Measurements from ENCODE around the gene SLC23A2.
"Not testable (repeated sequence)": the region's sequence is repeated elsewhere in the genome, so short reads cannot be mapped to it uniquely, and the experiment has no call there.

The SLC23A2 gene
- 28.9 reads per million, percentile 55 among the genes with 10 or more reads in this experiment for total RNA-seq

GRCh38 chr20:5001174-5002076 lies at the start of gene SLC23A2:
Gene SLC23A2 (minus strand): TSS chr20:5001510. CDS start chr20:4932562, 68,948 bp downstream.
- peak; percentile 49 for DNase-seq

DNA sequence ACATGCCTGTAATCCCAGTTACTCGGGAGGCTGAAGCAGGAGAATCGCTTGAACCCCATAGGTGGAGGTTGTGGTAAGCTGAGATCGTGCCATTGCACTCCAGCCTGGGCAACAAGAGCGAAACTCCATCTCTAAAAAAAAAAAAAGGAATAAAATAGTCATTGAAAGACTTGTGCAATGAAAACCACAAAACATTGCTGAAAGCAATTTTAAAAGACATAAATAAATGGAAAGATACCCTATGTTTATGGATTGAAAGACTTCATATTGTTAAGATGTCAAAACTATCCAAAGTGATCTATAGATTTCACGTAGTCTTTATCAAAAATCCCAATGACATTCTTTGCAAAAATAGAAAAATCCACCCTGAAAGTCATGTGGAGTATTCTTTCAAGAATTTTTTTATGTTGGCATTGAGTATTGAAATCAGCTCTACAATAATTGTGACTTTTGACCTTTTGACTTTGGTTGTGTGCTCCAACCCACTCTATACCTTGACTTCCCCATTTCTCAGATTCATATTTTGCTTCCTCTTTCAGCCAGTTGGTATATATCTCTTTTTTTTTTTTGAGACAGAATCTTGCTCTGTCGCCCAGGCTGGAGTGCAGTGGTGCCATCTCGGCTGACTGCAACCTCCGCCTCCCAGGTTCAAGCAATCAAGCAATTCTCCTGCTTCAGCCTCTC lies 45.5 kb upstream of the SLC23A2 start:
- no peak for DNase-seq

- DNase-seq = no peak
These were observed 44.6 kb upstream of the SLC23A2 start for GRCh38 chr20:5045906-5046305.

- DNase-seq = no peak
These were observed 42.8 kb upstream of the SLC23A2 start for GRCh38 chr20:5044075-5044620.

- no peak for DNase-seq
These were observed 40.1 kb upstream of the SLC23A2 start for GRCh38 chr20:5041433-5041832.

GRCh38 chr20:5040345-5040744 lies 39.0 kb upstream of the SLC23A2 start:
- no peak for DNase-seq

- no peak for DNase-seq
These were observed 38.6 kb upstream of the SLC23A2 start for GRCh38 chr20:5039889-5040288.

DNA sequence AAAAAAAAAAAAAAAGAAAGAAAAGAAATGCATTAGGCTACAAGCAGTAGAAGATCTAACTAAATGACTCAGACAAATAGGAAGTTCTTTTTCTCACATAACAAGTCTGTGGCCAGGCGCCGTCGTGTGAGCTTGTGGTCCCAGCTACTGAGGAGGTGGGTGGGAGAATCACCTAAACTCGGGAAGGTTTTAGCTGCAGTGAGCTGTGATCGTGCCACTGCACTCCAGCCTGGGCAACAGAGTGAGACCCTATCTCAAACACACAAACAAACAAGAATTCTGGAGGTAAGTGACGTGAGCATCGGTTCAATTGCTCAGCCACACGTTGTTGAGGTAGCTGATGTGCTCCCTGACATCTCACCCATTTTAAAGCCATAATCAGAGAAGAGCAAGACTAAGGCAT lies 37.9 kb upstream of the SLC23A2 start:
- DNase-seq = no peak

DNA sequence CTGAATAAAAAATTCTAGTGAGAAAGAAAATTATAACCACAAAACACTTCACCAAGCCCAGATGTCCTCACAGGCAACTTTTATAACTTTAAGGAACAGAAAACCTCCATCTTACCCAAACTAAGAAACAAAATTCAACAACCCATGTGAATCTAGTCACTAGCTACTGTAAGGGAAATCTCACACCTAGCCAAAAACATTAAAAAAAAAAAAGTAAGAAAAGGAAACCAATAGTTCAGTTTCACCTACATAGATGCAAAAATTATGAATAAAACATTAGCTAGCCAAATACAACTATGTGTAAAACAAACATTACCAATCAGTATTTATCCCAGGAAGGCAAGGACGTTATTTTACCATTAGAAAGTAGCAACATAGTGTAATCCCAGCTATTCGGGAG lies 35.5 kb upstream of the SLC23A2 start:
- DNase-seq = no peak

DNA sequence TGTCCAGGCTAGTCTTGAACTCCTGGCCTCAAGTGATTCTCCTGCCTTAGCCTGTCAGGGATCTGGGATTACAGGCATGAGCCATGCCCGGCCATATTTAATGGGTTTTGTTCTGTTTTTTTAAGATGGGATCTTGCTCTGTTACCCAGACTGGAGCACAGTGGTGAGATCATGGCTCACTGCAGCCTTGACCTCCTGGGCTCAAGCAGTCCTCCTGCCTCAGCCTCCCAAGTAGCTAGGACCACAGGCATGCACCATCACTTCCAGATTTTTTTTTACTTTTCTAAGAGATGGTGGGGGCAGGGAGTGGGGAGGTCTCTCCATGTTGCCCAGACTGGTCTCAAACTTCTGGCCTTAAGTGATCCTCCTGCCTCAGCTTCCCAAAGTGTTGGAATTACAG lies 34.2 kb upstream of the SLC23A2 start:
- not testable (repeated sequence) for DNase-seq

- no peak for DNase-seq
These were observed 32.3 kb upstream of the SLC23A2 start for GRCh38 chr20:5033566-5033965.

DNA sequence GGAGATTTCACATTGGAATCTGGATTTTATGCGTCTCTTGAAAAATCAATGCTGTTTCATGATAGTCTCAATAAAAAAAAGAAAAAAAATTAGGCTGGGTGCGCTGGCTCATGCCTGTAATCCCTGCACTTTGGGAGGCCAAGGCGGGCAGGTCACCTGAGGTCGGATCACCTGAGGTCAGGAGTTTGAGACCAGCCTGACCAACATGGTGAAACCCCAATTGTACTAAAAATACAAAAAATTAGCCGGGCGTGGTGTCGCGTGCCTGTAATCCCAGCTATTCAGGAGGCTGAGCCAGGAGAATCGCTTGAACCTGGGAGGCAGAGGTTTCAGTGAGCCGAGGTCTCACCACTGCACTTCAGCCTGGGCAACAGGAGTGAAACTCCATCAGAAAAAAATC lies 30.4 kb upstream of the SLC23A2 start:
- not testable (repeated sequence) for DNase-seq

- no peak for DNase-seq
These were observed 29.9 kb upstream of the SLC23A2 start for GRCh38 chr20:5031206-5031557.

DNA sequence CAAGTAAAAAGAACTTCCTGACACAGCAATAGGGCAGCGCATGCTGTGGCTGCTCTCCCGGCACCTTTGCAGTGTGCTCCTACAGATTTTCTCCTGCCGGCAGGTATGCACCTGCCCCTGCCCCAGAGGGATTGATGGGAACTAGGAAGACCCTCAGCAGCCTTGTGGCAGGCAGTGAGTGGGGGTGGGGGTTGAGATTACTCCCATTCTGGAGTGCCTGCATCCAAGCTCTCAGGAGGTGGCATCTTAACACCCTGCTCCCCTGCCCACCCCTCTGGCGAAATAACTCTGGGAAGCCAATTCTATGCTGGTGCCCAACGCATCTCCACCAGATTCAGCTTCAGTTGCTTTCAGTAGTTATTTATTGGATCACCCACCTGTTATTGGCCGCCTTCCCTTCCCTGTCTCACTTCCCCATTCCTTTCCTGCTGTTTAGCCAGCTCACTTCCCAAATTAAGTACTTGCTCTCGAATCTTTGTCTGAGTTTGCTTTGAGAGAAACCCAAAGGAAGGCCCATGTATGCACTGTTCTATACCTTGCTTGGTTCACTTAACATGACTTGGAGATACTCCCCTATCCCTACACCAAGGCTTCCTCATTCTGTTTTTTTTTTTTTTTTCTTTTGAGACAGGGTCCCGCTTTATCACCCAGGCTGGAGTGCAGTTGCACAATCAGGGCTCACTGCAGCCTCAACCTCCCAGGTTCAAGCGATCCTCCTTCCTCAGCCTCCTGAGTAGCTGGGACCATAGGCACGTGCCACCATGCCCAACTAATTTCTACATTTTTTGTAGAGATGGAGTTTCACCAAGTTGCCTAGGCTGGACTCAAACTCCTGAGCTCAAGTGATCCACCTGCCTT lies 29.3 kb upstream of the SLC23A2 start:
- DNase-seq = no peak

DNA sequence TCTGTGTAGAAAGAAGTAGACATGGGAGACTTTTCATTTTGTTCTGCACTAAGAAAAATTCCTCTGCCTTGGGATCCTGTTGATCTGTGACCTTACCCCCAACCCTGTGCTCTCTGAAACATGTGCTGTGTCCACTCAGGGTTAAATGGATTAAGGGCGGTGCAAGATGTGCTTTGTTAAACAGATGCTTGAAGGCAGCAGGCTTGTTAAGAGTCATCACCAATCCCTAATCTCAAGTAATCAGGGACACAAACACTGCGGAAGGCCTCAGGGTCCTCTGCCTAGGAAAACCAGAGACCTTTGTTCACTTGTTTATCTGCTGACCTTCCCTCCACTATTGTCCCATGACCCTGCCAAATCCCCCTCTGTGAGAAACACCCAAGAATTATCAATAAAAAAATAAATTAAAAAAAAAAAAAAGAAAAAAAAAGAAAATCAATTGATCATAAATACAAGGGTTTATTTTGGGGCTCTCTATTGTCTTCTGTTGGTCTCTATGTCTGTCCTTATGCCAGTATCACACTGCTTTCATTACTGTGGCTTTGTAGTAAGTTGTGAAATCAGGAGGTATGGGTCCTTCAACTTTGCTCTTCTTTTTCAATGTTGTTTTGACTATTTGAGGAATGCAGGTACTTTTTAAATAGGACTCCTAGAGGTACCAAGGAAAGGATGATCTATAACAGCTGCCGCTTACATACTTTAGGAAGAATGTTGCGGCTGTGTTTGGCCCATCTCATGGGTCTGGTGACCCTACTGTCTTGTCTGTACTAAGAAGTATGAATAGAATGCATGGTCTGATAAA lies 27.1 kb upstream of the SLC23A2 start:
- DNase-seq = not testable (repeated sequence)

- no peak for DNase-seq
These were observed 23.7 kb upstream of the SLC23A2 start for GRCh38 chr20:5024982-5025381.

- DNase-seq = no peak
These were observed 22.8 kb upstream of the SLC23A2 start for GRCh38 chr20:5024103-5024502.

- DNase-seq = not testable (repeated sequence)
These were observed 21.9 kb upstream of the SLC23A2 start for GRCh38 chr20:5023171-5023570.

DNA sequence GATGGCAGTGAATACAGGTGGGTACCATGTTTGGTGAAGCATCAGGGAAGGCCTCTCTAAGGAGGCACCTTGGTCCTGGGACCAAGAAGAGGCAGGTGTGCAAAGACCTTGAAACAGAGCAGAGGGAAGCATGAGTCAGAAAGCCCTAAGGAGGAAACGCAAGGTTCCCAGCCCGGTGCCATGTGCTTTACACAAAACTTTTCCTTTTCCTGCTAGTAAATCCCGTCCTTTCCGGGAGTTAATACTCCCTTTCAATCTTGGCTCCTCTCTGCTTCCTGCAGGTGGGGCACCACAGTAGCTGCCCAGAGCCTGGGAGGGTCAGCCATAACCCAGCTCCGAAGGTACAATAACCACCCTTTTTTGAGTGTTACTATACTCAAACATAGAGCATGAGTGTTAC lies 19.4 kb upstream of the SLC23A2 start:
- no peak for DNase-seq

GRCh38 chr20:5013682-5014447 lies 12.6 kb upstream of the SLC23A2 start:
- DNase-seq = no peak

DNA sequence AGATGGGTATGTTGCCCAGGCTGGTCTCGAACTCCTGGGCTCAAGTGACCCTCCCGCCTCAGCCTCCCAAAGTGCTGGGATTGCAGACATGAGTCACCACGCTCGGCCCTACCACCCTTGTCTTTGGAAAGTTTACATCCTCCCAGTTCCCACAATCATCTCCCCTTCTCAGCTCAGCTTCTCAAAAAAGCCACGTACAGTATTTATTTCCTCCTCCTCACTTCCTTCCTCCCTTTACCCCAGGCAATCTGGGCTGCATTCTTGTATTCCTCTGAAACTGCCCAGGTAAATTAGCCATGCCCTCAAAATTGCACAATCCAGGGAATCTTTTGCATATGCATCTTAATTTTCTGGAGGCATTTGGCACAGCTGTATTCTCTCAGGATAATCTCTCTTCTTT lies 7.4 kb upstream of the SLC23A2 start:
- DNase-seq = no peak

Data from effector CD4-positive, alpha-beta T cell (primary cell).